Choroid plexus epithelial cell (primary cell): ENCODE measurements around the gene VPS9D1.
"Not testable (repeated sequence)": the region's sequence is repeated elsewhere in the genome, so short reads cannot be mapped to it uniquely, and the experiment has no call there.

ENCODE experiments used
- DNase-seq: peaks from one replicate; pipeline ENCODE4 v3.0.0-alpha.2; 2010; ENCODE audit warnings: low read depth
- H3K4me3 ChIP-seq: 2 replicates; pipeline ENCODE4 v1.5.1; 2011; ENCODE audit warnings: low read depth, mild to moderate bottlenecking, control low read depth, low read length, moderate library complexity
- CTCF ChIP-seq: conservative IDR thresholded peaks from 2 replicates; pipeline ENCODE4 v1.5.1; 2011; ENCODE audit warnings: low read depth, mild to moderate bottlenecking, control low read depth, inconsistent platforms, low read length, moderate library complexity

The VPS9D1 gene

GRCh38 chr16:89667633-89668032, 53.1 kb downstream of the VPS9D1 start:
- no peak for TF ChIP-seq CTCF
- no peak overlapping the region for H3K4me3 ChIP-seq
- DNase-seq = no peak

GRCh38 chr16:89667000-89667399, 53.7 kb downstream of the VPS9D1 start:
- peak; percentile 63 for TF ChIP-seq CTCF
- not testable (repeated sequence) for H3K4me3 ChIP-seq
- DNase-seq = peak; percentile 70

GRCh38 chr16:89664238-89664637, 56.5 kb downstream of the VPS9D1 start:
- DNase-seq, H3K4me3 ChIP-seq: not testable (repeated sequence)

GRCh38 chr16:89661215-89661614, 59.5 kb downstream of the VPS9D1 start:
- no peak overlapping the region for H3K4me3 ChIP-seq
- TF ChIP-seq CTCF = no peak
- DNase-seq = no peak

- DNase-seq = no peak
- TF ChIP-seq CTCF = no peak
- no peak overlapping the region for H3K4me3 ChIP-seq
Observed at GRCh38 chr16:89660146-89660545, 60.6 kb downstream of the VPS9D1 start.

- DNase-seq = peak; percentile 15
- H3K4me3 ChIP-seq = peak overlapping the region; percentile 100
- TF ChIP-seq CTCF = no peak
Observed at GRCh38 chr16:89658221-89658879, 62.3 kb downstream of the VPS9D1 start.

GRCh38 chr16:89657442-89658220, 63.1 kb downstream of the VPS9D1 start, which contains the start of the genes CHMP1A and SPATA33:
TSS of gene CHMP1A (minus strand) at chr16:89657708. CDS start at chr16:89657588, 120 bp downstream.
TSS of gene SPATA33 (plus strand) at chr16:89657836. CDS start at chr16:89657912, 76 bp downstream.
- DNase-seq = peak; percentile 86
- H3K4me3 ChIP-seq = peak within 1 kb of the TSS; percentile 100
- no peak for TF ChIP-seq CTCF
